ENCODE data around the gene ROGDI. TPM values are rescaled to one million over a fixed set of nuclear protein-coding genes. Genes with fewer than 3 reads are reported as not detected.

Gene ROGDI
- total and polyA plus RNA-seq, 2 donors (not counting 3 experiments of a cell fraction or from before 2014, with no cell fraction given) = 12.0 to 36.9 TPM

- BruUV-seq (replicated peaks) = no TSS peak
- Histone ChIP-seq H3K4me3 (replicated peaks in 1 of 3; ENCODE audit: insufficient read depth in 1 of 3, low read depth in 1 of 3, low read length in 3 of 3) (no peak overlapping the region), H3K36me3 (ENCODE audit: control insufficient read depth in 2 of 2, extremely low read depth in 1 of 2, insufficient read depth in 2 of 2, low read length in 2 of 2) (peaks cover 9 to 22% of the 10 kb centered on the region in 2 experiments), H3K79me2 (ENCODE audit: control insufficient read depth, insufficient read depth, low read length) (peaks cover 2% of the 10 kb centered on the region), H4K20me1 (replicated peaks; ENCODE audit: control insufficient read depth, extremely low read depth, insufficient read depth, low read length) (no peaks in the 10 kb centered on the region), H3K9ac (replicated peaks; ENCODE audit: extremely low read depth, insufficient read depth, low read length) (no peak overlapping the region), H3K27me3 (ENCODE audit: control insufficient read depth in 2 of 2, insufficient read depth in 2 of 2, low read length in 2 of 2) (no peaks in the 10 kb centered on the region), H3K27ac (ENCODE audit: insufficient read depth, low read depth, low read length) (no peak overlapping the region), H3K4me1 (ENCODE audit: control insufficient read depth, extremely low read depth, insufficient read depth, low read length) (no peaks in the 10 kb centered on the region), H3K4me2 (ENCODE audit: insufficient read depth, low read length) (no peak overlapping the region), H2AFZ (ENCODE audit: low read depth, low read length) (no peak overlapping the region), H3K9me1 (replicated peaks; ENCODE audit: control insufficient read depth, extremely low read depth, insufficient read depth, low read length) (no peaks in the 10 kb centered on the region), H3K9me3 (replicated peaks; ENCODE audit: control insufficient read depth, insufficient read depth, low read length) (no peaks in the 10 kb centered on the region)
- no peak for FAIRE-seq
- no peak for DNase-seq (ENCODE audit: low read depth, low spot score)
- ChIA-PET CTCF (no interaction called here), POLR2A (no interaction called here)
- TF ChIP-seq EZH2 (IDR thresholded peaks at IDR 0.05; ENCODE audit: borderline replicate concordance, low read depth, low read length, severe bottlenecking) = no peak
- TF ChIP-seq CTCF (IDR thresholded peaks at IDR 0.05; ENCODE audit: extremely low read depth in 1 of 2, insufficient read depth in 1 of 2, low read depth in 1 of 2, low read length in 2 of 2) = no peak
- TF ChIP-seq MYC (IDR thresholded peaks at IDR 0.05; ENCODE audit: low read depth, low read length) = no peak
- TF ChIP-seq POLR2AphosphoS5 (IDR thresholded peaks at IDR 0.05; ENCODE audit: insufficient read depth, low read depth, low read length) = no peak
- TF ChIP-seq POLR2A (IDR thresholded peaks at IDR 0.05; ENCODE audit: low read depth, low read length) = no peak
- TF ChIP-seq FOS (IDR thresholded peaks at IDR 0.05; ENCODE audit: borderline replicate concordance, insufficient read depth, low read length) = no peak
- TF ChIP-seq MAX (IDR thresholded peaks at IDR 0.05; ENCODE audit: insufficient read depth, insufficient read length) = no peak
- TF ChIP-seq JUN (IDR thresholded peaks at IDR 0.05; ENCODE audit: borderline replicate concordance, insufficient read depth, insufficient read length, low read depth) = no peak
- TF ChIP-seq GATA2 (IDR thresholded peaks at IDR 0.05; ENCODE audit: insufficient read depth, insufficient read length, low read depth, low read length) = no peak
- intact Hi-C loops (cut with micrococcal nuclease) (no loop called here), dilution Hi-C loops (cut with MboI; ENCODE audit: extremely low pct_ligation_motif_present, low sequenced_read_pairs) (no loop called here)
Measured at GRCh38 chr16:4752351-4753100, 49.9 kb downstream of the ROGDI start.
